GM12874 (cell line): ENCODE results near the gene YIPF5.

Experiments
- TF ChIP-seq, protein P1 (sequence below): IDR thresholded peaks from 2 replicates; pipeline ENCODE4 v1.5.1; 2011; ENCODE audit warnings: low read depth, mild to moderate bottlenecking, control low read depth, low read length, moderate library complexity; ENCODE audit not compliant: insufficient read depth

YIPF5 gene

DNA sequence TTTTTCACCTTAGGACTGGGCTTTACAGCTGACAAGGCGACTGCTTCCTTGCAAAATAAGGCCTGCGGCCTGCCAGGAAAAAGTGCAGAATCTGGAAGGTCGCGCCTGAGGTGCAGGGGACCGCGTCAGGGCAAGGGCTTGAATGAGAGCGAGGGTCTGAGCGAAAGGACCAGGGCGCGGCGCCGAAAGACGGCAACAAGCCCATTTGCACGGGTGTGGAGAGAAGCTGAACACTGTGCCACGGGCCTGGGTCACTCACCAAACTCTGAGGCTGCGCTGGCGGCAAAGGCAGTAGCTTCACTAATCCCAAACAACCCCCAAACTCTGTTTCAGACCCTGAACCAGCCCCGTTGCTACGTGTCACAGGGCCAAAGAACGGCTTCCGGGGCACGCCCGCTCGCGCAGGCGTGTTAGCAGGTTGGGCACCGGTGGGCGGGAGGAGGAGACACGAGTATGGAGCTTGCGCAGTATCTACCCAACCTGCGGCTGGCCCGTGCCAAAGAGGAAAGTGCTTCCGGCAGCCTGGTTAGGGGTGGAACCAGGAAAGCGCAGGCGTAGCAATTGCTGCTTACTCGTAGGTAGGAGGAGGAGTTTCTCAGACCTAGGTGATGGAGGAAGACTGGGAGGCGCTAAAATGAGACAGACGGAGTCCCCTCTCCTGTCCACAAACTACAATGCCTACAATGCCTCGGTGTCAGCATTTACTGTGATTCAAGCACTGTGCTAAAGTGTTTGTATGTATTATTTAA lies at the start of gene YIPF5, which contains the start of gene KCTD16:
YIPF5 (minus strand) TSS at position 384 of the 749 bp plus-strand sequence. CDS start 704 bp downstream, outside the sequence.
KCTD16 (plus strand) TSS at position 598 of the 749 bp plus-strand sequence.
- TF ChIP-seq, protein P1, sequence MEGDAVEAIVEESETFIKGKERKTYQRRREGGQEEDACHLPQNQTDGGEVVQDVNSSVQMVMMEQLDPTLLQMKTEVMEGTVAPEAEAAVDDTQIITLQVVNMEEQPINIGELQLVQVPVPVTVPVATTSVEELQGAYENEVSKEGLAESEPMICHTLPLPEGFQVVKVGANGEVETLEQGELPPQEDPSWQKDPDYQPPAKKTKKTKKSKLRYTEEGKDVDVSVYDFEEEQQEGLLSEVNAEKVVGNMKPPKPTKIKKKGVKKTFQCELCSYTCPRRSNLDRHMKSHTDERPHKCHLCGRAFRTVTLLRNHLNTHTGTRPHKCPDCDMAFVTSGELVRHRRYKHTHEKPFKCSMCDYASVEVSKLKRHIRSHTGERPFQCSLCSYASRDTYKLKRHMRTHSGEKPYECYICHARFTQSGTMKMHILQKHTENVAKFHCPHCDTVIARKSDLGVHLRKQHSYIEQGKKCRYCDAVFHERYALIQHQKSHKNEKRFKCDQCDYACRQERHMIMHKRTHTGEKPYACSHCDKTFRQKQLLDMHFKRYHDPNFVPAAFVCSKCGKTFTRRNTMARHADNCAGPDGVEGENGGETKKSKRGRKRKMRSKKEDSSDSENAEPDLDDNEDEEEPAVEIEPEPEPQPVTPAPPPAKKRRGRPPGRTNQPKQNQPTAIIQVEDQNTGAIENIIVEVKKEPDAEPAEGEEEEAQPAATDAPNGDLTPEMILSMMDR = no peak

DNA sequence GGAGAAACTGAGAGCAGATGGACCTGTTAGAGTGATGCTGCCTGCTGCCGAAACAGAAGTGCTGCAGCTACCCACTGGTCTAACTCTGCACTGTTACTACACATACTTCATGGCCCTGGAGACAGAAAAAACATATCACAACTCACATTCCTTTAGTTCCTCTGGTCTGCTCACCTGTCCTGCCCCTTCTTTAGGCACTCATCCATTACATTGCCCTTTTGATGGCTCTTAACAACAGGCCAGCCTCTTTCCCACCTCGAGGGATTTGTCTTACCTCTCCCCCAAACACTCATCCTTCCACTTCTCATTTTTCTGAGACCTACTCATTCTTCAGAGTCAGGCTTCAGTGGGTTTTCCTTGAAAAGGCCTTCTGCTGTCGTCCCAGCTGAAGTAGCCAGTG lies 49.4 kb upstream of the YIPF5 start:
- TF ChIP-seq, protein P1 = no peak

DNA sequence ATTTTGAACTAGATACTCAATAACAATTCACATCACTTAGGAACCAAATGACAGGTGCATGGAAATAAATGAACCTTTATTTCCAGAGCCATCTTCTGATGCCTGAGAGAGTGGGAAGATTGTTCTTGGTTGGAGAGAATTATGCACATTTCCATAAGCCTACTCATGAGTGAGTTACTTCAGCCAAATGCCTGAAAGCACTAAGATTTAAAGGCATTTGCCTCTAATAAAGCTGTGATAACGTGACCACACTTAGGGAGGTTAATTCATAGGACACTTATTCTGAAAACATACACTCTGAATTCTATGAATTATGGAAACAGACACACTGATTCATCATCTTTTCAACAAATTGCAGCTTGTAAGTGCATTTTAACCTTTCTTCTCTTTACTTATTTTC lies 40.2 kb upstream of the YIPF5 start:
- TF ChIP-seq, protein P1 = no peak

DNA sequence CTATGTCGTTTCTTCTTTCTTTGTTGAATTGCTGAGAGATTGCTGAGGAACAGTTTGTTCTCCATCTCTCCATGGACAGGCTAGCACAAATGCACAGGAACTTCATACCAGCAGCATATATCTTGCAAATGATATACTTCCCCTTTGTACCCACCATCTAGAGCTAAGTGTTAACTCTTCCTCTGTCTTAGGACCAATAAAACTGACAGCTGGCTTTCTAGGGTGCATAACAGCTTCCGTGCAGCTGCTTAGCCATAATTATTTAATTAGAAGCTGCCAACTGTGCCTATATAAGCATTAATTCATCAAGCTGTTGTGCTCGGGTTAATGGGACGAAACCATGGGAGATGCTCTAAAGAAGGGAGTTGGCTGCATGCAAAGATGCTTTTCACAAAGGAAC lies 38.9 kb upstream of the YIPF5 start:
- TF ChIP-seq, protein P1 = no peak

DNA sequence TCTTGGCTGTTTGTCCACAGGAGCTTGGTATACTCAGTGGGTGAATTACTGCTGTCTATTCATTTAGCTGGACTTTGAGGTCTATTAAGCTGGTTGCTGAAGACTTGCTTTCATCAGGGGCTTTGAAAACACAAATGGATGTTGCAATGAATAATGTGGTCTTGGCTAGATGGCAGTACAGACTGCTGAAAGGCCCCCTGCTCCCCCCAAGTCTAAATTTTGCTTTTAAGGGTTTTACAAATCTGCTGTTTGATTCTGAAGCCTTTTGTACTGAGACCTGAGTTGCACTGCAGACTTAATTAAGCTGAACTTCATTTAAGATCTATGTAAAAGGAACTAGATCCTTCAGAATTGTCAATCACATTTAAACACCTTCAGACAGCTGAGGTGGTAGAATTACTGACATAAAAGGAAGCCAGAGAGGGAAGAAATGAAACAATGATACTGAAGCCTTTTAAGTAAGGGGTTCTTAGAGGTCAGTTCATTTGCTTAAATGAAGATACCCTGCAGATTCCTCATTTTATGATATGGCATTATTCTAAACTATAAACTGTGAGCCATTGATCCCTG lies 37.5 kb upstream of the YIPF5 start:
- TF ChIP-seq, protein P1 = no peak

DNA sequence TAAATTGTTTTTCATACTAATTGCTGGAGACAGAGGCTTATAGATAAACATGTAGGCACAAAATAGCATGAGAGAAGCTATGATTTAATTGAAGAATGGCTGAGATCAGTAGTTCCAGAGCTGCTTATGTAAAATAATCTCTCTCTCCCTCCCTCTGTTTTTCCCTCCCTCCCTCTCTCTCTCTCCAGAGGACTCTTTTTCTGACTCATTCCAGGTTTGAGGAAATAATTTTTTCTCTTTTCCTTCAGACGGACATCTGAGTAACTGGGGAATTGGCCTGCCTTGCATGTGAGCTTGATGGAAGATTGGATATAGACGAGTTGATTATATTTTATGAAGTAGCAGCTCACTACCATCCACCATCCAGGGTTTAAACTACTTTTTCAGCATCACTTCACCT lies 35.7 kb upstream of the YIPF5 start:
- TF ChIP-seq, protein P1 = no peak

DNA sequence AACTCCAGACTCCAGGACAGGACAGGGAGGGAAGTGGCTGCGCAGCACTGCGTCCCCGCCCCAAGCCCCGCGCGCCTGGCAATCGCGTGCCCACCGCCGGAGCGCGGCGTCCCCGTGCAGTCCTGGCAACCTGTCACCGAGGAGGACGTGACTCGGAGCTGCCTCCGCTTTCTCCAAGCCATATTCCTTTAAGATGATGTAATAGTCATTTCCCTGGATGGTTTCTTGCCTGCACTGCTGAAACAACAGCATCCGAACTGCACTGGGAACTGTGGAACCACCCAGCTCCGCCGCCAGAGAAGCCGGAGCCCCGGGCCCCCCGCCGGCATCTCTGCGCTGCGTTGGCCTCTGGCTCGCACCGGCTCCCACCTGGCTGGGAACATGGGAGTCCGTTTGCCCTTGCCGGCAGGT lies 34.7 kb upstream of the YIPF5 start:
- TF ChIP-seq, protein P1 = no peak
